GM21360 (cell line): ENCODE measurements around the gene ITM2C.

Experiments used
- ATAC-seq: cut with Tn5 transposase; IDR thresholded peaks from one replicate; pipeline ENCODE4 v1.9.1; 2021; ENCODE audit warnings: mild to moderate bottlenecking, moderate library complexity; ENCODE audit not compliant: unreplicated experiment

ITM2C gene

GRCh38 chr2:230864605-230865306, at the start of gene ITM2C:
TSS of gene ITM2C (plus strand) at chr2:230864942. CDS start at chr2:230865026, 84 bp downstream.
- peak; percentile 68 for ATAC-seq

GRCh38 chr2:230815088-230815487, 49.7 kb upstream of the ITM2C start:
- no peak for ATAC-seq

- ATAC-seq: no peak
Observed at GRCh38 chr2:230816735-230817134, 48.0 kb upstream of the ITM2C start.

GRCh38 chr2:230819433-230819832, 45.3 kb upstream of the ITM2C start:
- no peak for ATAC-seq

- ATAC-seq: no peak
Observed at GRCh38 chr2:230821261-230821990, 43.3 kb upstream of the ITM2C start.

GRCh38 chr2:230821991-230822520, 42.7 kb upstream of the ITM2C start:
- no peak for ATAC-seq

GRCh38 chr2:230823264-230823964, 41.3 kb upstream of the ITM2C start:
- no peak for ATAC-seq

GRCh38 chr2:230824406-230824978, 40.2 kb upstream of the ITM2C start:
- peak; percentile 68 for ATAC-seq

- ATAC-seq: no peak
Observed at GRCh38 chr2:230825354-230825753, 39.4 kb upstream of the ITM2C start.

GRCh38 chr2:230827774-230828271, 36.9 kb upstream of the ITM2C start:
- ATAC-seq: no peak

GRCh38 chr2:230828272-230828961, 36.3 kb upstream of the ITM2C start:
- no peak for ATAC-seq

GRCh38 chr2:230829293-230829692, 35.4 kb upstream of the ITM2C start:
- no peak for ATAC-seq

GRCh38 chr2:230829959-230830358, 34.8 kb upstream of the ITM2C start:
- no peak for ATAC-seq

GRCh38 chr2:230830428-230830827, 34.3 kb upstream of the ITM2C start:
- no peak for ATAC-seq

GRCh38 chr2:230840301-230840700, 24.4 kb upstream of the ITM2C start:
- ATAC-seq: no peak

GRCh38 chr2:230842473-230842872, 22.3 kb upstream of the ITM2C start:
- no peak for ATAC-seq

GRCh38 chr2:230843132-230843531, 21.6 kb upstream of the ITM2C start:
- no peak for ATAC-seq

- no peak for ATAC-seq
Observed at GRCh38 chr2:230846360-230846759, 18.4 kb upstream of the ITM2C start.

- ATAC-seq: peak; percentile 82
Observed at GRCh38 chr2:230847883-230848388, 16.8 kb upstream of the ITM2C start.
